DMS153 treated with DMSO at 0.1 percent for 48 hours (cell line): ENCODE results near the gene PTPRG.

ENCODE experiments used
- DNase-seq: peaks from one replicate; lab custom pipeline; 2025; ENCODE audit not compliant: unreplicated experiment; lab: John Stamatoyannopoulos, UW

PTPRG gene

DNA sequence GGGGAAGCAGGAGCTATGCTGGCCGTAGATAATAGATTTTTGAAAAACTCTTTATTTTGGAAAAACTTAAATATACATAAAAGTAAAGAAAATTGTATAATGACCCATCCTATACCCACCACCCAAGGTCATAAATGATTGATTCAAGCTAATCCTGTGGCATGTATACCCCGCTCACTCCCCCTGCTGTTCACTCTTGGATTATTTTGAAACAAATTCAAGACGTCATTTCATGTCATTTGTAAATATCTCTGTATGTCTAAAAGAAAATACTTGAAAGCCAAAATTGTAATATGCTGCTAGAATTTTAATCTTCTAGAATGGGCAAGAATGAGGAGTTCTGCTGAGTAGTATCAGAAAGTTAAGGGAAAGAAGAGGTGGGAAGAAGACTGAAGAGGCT is 570.2 kb downstream of the PTPRG start:
- no peak for DNase-seq

DNA sequence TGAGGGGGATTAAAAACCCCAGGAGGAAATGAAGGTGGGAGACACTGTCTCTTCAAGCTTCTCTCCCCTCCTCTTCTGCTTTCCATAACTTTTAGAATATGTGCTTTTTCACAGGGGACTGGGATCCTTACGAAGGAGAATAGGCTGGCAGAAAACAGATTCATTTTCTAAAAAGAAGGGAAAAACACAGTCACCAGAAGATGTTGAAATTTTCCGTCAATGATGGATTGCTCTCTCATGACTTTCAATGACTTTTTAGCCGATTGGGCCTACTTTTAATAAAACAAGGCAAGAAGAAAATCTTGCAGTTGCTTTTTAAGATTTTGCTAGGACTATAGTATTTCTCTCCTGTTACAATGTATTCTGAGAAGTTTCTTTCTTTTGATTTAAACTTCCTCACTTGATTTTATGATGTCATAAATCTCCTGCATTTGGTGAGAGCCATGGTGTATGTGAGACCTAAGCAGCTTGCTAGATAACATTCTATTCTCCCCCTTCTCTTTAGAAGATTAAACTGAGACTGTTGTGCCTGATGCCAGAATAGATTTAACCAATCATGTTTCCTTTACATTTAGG is 570.7 kb downstream of the PTPRG start:
- no peak for DNase-seq

DNA sequence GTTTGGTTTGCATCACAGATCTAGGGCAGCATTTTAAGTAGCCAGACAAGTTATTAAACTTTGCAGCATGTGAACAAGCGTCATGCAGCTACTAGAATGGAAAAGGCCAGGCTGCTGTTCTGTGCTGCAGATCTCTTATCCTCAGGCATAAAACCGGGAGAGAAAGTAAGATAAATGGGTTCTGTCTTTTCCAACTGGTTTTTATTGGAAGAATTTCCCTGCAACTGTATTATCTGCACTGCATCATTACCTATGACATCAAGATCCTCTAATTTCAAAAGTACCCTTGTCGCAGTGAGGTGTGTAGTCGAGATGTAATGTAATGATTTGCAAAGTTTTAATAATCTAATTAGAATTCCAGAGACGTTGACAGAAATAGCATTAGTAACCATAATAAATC is 571.6 kb downstream of the PTPRG start:
- DNase-seq = no peak

DNA sequence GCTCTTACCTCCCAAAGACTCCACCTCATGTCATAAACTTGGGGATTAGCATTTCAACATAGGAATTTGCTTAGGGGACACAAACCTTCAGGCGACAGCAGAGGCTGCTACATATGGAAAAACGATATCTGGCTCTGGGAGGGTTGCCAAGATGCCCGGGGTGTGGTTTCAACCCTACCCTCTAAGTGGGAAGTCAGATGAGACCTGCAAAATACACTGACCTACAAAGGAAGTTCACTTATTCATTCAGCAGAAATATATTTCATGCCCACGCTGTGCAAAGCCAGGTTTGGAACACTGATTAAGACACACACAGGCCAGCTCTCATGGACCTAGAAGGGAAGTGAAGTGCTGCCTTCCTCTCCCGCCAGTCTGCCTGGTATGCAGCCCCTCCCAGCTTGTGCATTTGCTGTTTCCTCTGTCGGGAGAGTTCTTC is 572.7 kb downstream of the PTPRG start:
- DNase-seq = no peak

DNA sequence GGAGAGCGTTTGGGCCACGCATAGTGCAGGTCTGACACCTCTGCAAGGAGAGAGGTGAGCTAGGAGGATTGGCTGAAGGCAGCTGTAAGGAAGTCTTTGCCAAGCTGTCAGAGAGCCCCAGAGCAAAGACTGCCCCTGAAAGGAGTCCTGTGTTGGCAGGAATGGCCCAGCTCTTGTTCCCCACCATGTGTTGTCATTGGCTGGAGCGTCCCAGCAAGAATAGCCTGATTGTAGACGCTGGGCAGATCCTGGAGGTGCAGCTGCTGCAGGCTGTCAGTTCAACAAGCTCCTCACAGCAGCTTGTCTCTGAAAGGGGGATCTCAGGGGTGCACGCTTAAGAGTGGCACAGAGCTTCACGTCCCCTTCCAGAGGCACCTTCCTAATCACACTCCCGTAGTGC is 574.4 kb downstream of the PTPRG start:
- no peak for DNase-seq

DNA sequence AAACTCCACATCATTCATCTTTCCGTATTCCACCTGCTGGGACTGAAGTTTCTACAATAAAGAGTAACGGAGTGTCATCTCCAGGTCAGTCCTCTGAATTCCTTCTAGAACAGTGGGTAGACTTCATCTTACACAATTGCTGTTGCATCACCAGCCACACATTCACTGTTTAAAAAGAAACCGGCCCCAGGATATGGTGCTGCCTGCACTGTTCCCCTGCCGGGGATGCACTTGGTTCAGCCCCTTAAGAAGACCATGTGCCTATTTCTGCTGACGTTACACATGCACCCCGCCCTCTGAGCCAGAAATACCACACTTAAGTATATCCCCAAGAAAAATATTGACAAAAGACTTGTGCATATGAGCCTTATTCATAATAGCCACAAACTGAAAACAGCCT is 578.6 kb downstream of the PTPRG start:
- no peak for DNase-seq

DNA sequence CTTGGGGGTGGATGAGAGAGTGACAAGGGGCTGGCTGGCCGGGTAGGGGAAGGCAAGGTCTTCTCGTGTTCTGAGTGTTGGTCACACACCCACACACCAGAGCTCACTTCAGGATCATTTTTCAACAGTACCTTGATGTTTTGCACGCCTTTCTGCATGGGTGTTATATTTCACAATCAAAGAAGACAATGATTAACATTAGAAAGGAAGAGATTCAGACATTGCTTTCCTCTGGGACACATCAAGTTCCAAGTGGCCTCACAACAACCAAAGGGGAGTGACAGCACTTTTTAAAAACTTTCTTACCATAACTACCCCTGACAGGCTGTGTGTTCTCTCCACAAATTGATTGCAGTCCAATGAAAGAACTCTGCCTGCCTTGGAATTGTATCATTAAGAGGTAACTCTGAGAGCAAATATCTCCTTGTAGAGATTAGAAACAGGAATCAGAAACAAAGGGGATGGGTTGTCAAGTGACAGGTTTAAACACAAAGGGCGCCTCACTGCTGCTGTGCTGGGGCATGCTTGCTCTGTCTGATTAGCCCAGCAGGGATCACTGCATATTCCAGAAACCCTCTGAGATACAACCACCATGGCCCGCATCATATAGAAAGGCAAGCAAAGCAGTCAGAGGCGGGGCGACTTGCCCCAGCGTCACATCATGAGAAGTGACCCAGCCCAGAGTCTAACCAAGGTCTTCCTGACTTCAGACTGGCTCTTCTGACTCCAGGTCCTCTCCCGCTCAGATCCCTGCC is 581.1 kb downstream of the PTPRG start:
- DNase-seq = no peak

DNA sequence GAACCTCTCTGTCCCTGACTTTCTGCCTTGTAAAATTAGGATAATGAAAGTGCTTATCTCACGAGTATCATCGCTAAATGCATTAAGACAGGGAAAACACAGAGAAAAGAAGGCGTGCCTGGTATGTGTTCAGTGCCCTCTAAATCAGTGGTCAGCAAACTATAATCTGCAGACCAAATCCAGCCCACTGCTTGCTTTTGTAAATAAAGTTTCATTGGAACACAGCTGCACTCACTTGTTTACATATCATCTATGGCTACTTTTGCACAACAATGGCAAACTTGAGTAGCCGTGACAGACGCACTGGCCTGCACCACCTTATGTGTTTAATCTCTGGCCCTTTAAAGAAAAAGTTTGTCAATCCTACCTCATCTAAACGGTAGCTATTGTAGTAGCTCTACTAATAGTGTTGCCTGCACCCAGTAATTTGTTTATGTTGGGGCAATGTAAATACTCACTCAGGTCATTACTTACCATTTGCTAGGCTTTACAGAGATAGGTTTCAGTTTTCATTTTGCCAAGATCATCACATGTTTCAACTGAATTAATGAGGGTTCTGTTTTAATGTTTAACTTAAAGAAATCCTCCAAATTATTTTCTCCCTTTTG is 582.6 kb downstream of the PTPRG start:
- no peak for DNase-seq

DNA sequence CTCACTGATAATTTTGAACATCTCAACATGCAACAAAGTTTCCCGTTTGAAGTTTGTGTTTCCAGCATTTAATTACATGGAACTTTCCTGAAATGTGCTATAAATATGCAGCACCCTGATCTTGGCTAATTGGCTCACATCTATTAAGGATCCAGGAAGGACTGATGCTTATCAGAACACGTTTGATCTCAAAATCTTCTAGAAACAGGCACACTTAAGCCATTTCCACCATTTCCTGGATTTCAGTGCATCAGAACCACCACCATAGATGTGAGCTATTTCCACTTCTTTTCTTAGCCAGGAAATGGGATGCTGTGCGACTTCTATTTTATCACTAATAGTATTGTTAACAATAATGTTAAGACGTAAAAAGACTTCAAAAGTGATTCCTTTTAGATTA is 583.1 kb downstream of the PTPRG start:
- DNase-seq = no peak

DNA sequence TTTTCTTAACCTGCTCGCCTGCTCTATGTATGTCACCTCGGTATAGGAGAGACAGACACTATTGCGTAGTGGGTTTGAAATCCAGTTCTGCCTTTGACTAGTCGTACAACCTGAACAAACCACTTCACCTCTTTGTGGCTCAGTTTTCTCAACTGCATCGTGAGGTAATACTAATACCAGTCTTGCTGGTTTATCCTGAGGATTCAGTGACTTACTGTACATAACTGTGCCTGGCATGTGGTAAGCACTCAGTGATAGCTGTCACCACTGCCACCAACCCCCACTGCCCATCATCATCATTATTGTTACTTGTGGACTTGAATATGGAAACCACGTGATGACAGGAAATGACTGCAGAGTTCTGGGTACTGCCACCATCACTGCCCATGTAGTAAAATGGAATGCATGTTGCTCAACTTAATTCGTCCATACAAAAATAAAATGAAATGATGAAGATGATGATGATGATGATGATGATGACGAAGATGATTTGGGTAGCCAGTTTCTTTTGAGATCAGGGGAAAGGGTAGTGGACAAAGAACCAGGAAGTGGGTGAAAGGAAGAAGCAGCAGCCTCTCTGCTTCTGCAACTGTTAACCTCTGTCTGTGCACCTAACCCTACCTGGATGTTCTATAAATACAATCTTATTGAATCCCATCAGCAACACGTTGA is 583.9 kb downstream of the PTPRG start:
- DNase-seq = no peak

DNA sequence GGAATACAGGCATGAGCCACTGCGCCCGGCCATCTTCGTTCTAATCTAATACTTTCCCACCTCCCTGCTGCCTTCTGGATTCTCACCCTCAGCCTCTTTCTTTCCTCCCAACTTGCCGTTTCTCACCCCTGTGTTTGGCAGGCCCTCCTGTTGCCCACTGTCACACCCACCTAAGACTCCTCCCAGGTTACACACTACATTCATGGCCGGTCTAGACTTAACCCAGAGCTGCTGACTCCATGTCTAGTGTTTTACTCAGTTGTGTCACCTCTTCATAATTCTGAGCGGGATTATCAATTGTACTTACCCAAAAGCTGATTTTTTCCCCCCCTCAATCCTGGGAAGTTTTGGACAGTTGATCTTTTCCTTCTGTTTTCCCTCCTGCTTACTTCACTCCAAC is 588.2 kb downstream of the PTPRG start:
- no peak for DNase-seq

DNA sequence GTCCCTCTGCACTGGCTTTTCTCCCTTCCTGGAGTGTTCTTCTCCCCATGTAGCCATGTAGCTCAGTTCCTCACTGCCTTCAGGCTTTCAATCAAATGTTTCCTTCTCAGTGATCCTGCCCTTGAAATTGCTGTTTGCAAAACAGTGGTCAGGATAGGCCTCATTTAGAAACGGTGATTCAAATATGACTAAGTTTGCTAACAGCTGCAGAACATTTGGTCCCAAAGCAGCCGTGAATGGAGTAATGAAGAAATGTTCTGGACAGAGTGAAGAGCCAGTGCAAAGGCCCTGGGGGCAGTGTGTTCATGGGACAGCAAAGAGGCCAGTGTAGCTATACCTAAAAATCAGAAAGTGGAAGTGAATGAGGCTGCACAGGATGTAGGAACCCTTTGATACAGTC is 588.6 kb downstream of the PTPRG start:
- no peak for DNase-seq

DNA sequence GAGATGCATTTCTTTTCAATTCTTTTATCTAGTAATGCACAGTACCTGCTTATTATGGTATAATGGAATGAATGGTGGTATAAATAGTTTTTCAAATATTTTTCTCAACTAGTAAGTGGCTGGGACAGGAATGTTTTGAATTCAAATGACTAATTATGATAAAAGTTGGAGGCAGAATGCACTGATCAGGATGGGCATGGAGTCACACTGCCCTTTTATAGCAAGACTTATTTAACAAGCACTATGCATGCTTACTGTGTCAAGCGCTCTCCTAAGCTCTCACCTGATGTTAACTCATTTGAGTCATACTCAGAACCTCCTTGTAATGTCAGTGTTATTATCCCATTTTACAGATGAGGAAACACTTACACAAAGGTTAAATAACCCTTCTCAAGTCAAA is 590.2 kb downstream of the PTPRG start:
- DNase-seq = no peak

DNA sequence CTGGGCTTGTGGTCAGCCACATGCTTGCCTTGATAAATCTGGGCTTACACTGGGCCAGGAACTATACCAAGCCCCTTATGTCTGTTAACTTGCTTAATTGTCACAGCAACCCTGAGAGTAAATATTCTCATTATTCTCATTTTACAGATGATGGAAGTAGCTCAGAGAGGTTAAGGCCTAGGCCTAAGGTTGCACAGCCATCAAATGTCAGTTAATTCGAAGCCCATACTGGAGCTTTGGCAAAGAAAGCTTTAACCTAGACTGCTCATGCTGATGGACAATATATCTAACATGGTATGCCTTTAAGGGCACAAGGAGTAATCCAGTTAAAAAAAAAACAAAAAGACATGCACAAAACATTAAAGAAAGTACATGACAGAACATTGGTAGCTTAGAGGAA is 591.9 kb downstream of the PTPRG start:
- DNase-seq = no peak

DNA sequence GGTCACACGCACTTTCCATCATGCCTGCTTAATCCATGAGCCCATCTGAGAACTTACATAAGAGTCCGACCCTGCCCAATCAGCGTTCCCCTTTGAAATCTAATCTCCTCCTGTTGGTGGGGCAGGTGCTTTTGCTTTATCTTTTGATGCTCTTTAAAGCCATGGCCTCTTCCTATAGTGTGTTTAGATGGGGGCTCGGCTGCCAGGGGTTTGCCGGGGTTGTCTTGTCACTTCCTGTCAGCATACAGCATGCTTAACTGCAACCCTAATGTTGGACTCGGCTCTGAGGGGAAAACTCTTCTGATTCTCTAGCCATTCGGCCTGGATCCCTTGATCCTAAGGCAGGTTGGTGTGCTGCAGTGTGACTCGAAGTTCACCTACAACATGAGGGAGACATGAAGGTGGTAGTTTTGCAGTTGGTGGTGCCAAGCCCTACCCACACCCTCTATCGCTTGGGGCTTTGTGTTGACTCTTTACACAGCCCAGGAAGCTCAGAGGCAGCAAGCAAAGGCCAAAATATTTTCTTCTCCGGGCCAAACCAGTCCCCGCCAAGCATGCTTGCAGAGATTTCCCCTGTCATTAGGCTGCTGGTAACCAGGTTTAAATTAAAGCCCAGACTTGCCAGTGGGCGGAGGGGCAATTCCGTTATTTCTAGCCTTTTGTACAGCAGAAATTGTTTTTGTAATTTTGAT is 593.2 kb downstream of the PTPRG start:
- DNase-seq = no peak

DNA sequence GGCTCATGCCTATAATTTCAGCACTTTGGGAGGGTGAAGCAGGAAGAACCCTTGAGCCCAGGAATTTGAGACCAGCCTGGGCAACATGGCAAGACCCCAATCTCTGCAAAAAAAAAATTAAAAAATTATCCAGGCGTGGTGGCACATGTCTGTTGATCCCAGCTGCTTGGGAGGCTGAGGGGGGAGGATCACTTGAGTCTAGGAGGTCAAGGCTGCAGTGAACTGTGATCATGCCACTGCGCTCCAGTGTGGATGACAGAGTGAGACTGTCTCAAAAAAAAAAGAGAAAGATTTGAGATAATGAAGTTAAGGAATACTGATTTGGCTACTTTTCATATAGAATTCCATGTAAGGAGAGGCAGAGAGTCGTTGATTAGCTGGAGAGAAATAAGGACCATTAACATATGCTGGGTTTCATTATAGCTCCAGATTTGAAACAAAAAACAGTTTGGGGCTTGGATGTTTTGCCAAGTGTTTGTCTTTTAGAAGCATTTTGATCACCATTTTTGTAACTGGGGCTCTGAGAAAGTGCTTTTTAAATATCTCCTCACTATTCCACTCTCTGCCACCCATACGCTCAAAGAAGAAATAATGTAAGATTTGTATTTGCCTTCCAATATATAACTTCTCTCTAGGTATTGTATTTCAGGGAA is 597.8 kb downstream of the PTPRG start:
- DNase-seq = no peak

DNA sequence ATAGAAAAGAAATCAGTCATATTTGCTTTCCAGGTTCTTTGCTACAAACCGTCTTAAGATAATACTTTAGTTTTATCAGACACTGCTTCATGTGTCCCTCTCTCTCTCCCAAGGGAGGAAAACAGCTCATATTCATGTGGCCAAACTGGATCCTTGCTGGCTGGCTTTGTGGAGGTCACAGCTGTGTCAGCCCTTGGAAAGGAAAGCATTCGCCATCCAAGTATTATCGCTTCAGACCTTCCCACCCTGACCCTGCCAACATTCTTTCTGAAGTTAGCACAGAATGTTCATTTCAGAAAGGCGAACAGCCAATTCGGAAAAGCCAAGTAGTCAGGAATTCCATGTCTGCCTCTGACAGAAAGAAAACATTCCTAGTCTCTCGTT is 598.3 kb downstream of the PTPRG start:
- DNase-seq = no peak

DNA sequence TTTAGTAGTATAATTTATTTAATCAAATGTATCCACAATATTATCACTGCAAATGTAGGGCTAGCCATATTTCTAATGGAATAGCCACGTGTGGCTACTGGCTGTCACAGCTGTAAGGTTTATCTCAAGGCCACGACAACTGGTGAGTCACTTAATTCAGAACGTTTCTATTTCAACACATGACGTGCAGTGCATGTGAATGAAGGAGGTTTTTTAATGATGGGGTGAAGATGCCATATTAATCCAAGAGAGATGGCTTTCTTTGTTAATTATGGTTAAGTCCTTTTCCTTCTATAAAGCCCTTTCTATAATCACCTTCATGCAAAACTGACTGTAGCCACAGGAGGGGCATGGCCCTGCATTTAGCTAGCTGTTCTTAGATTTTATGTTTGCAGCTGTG is 600.0 kb downstream of the PTPRG start:
- DNase-seq = no peak

DNA sequence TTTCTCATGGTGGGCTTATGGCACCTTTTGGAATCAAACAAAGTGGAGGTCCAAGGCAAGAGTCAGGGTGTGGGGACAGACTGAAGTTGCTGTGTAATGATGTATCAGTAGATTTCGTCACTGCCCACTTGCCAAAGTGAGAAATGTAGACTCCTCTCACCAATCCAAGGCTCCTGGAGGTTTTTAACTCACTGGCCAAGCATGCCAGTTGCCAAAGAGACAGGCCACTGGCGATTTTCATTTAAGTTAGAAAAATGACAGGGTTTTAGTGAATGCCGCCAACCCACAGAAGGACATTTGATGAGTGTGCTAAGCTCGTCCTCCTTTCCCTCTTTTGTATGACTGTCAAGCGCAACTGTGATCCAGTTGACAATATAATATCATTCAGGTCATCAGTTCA is 602.8 kb downstream of the PTPRG start:
- DNase-seq = no peak

DNA sequence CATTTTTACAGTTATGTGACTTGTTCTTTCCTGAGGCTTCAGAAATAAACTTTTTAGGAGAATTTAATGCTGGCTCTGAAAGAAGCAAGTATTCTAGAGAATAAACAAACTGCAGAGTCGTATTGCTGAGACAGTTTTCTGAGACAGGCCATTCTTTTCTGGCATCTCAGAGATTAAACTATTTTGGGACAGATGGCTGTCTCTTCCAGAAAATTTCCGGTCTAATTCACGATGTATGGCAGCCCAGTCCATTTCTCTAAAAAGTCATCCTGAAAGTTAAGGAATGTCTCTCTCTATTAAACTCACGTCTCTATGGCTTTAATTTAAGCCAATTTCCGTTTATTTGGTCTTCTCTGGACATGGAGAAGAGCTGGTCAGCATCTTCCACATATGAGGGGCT is 603.4 kb downstream of the PTPRG start:
- no peak for DNase-seq
